Endothelial cell of umbilical vein (primary cell): ENCODE data around the gene TESK2. TPM values are rescaled to one million over a fixed set of nuclear protein-coding genes. Genes with fewer than 3 reads are reported as not detected.

ENCODE experiments used
- BruUV-seq: library from RNA; stranded (reverse); fragments of 400-500 nt; replicated peaks from 2 replicates; lab custom pipeline; 2021; lab: Mats Ljungman, UMichigan
- CTCF ChIA-PET: fragments of 300-600, 350-600 bp; sonication (Branson Sonifier 250); formaldehyde crosslinking; loops from one replicate; lab custom pipeline; 2021; ENCODE audit warnings: antibody characterized with exemption, inconsistent platforms; lab: Charles Lee
- POLR2A ChIA-PET: fragments of 300-600, 350-600 bp; sonication (Branson Sonifier 250); formaldehyde crosslinking; loops from one replicate; lab custom pipeline; 2021; ENCODE audit warnings: antibody characterized with exemption, inconsistent platforms; lab: Charles Lee
- DNase-seq: peaks from one replicate; pipeline ENCODE4 v3.0.0-alpha.2; 2011; ENCODE audit warnings: low read depth, low spot score
- FAIRE-seq: peaks from 2 replicates; lab custom pipeline; 2011; peaks lifted over from hg19 to GRCh38; lab: Jason Lieb, UNC
- H2AFZ ChIP-seq: 2 replicates; pipeline ENCODE4 v1.6.0; 2012; ENCODE audit warnings: low read depth, low read length, control low read depth, inconsistent platforms
- H3K27ac ChIP-seq: 2 replicates; pipeline ENCODE4 v1.5.1; 2011; ENCODE audit warnings: low read depth, mild to moderate bottlenecking, control low read depth, low read length, moderate library complexity; ENCODE audit not compliant: insufficient read depth
- H3K27me3 ChIP-seq, 2 experiments: 2 replicates each; pipeline versions ENCODE4 v1.6.0 to v1.6.1; 2011; ENCODE audit warnings: low read length in 2 of 2, mixed read lengths in 1 of 2; ENCODE audit not compliant: control insufficient read depth in 2 of 2, insufficient read depth in 2 of 2
- H3K36me3 ChIP-seq, 2 experiments: 2 replicates in 1 of 2; 3 replicates in 1 of 2; pipeline ENCODE4 v1.5.1; 2011; ENCODE audit warnings: low read length in 2 of 2, mild to moderate bottlenecking in 1 of 2, moderate library complexity in 1 of 2; ENCODE audit not compliant: control insufficient read depth in 2 of 2, insufficient read depth in 2 of 2; ENCODE audit errors: extremely low read depth in 1 of 2
- H3K4me1 ChIP-seq: 3 replicates; pipeline ENCODE4 v1.5.1; 2011; ENCODE audit warnings: mild to moderate bottlenecking, low read length; ENCODE audit not compliant: control insufficient read depth, insufficient read depth; ENCODE audit errors: extremely low read depth
- H3K4me2 ChIP-seq: 2 replicates; pipeline ENCODE4 v1.6.1; 2011; ENCODE audit warnings: low read length, control low read depth, mixed read lengths; ENCODE audit not compliant: insufficient read depth
- H3K4me3 ChIP-seq, 3 experiments: fragments of 200-600 bp in 1 of 3; sonication (generic), shearing (Covaris generic) in 1 of 3; replicated peaks in 1 of 3; 2 replicates each; pipeline ENCODE4 v1.5.1; 2011 to 2016; ENCODE audit warnings: control low read depth in 3 of 3, low read length in 3 of 3, mild to moderate bottlenecking in 2 of 3, inconsistent platforms in 1 of 3, low read depth in 1 of 3, moderate library complexity in 1 of 3; ENCODE audit not compliant: insufficient read depth in 1 of 3
- H3K79me2 ChIP-seq: 2 replicates; pipeline ENCODE4 v1.6.0; 2012; ENCODE audit warnings: low read length, inconsistent platforms; ENCODE audit not compliant: control insufficient read depth, insufficient read depth
- H3K9ac ChIP-seq: replicated peaks from 2 replicates; pipeline ENCODE3; 2011; ENCODE audit warnings: low read length, control low read depth; ENCODE audit not compliant: insufficient read depth; ENCODE audit errors: extremely low read depth
- H3K9me1 ChIP-seq: replicated peaks from 3 replicates; pipeline ENCODE4 v1.6.0; 2011; ENCODE audit warnings: mild to moderate bottlenecking, low read length; ENCODE audit not compliant: control insufficient read depth, insufficient read depth; ENCODE audit errors: extremely low read depth
- H3K9me3 ChIP-seq: replicated peaks from 2 replicates; pipeline ENCODE4 v1.5.1; 2012; ENCODE audit warnings: low read length, inconsistent platforms; ENCODE audit not compliant: control insufficient read depth, insufficient read depth
- H4K20me1 ChIP-seq: replicated peaks from 2 replicates; pipeline ENCODE3; 2011; ENCODE audit warnings: mild to moderate bottlenecking, low read length; ENCODE audit not compliant: control insufficient read depth, insufficient read depth; ENCODE audit errors: extremely low read depth
- CTCF ChIP-seq, 2 donors: IDR thresholded peaks; 1 replicate in 1 of 2; 2 replicates in 1 of 2; pipeline ENCODE4 v1.5.1; 2011; ENCODE audit warnings: low read length in 2 of 2, mild to moderate bottlenecking in 2 of 2, moderate library complexity in 2 of 2, control low read depth in 1 of 2, inconsistent platforms in 1 of 2, low read depth in 1 of 2; ENCODE audit not compliant: insufficient read depth in 1 of 2; ENCODE audit errors: extremely low read depth in 1 of 2
- EZH2 ChIP-seq: IDR thresholded peaks from 2 replicates; pipeline ENCODE4 v1.6.1; 2012; ENCODE audit warnings: borderline replicate concordance, low read depth, mild to moderate bottlenecking, moderate library complexity, low read length, inconsistent platforms; ENCODE audit not compliant: severe bottlenecking
- FOS ChIP-seq: IDR thresholded peaks from 2 replicates; pipeline ENCODE4 v1.6.1; 2011; ENCODE audit warnings: mild to moderate bottlenecking, low read length, moderate library complexity, borderline replicate concordance; ENCODE audit not compliant: insufficient read depth
- GATA2 ChIP-seq: IDR thresholded peaks from 2 replicates; pipeline ENCODE4 v1.7.0; 2011; ENCODE audit warnings: low read depth, mild to moderate bottlenecking, moderate library complexity, mixed read lengths, low read length; ENCODE audit not compliant: insufficient read length, insufficient read depth
- JUN ChIP-seq: IDR thresholded peaks from 2 replicates; pipeline ENCODE4 v1.6.1; 2011; ENCODE audit warnings: borderline replicate concordance, low read depth; ENCODE audit not compliant: insufficient read length, insufficient read depth
- MAX ChIP-seq: IDR thresholded peaks from 2 replicates; pipeline ENCODE4 v1.6.1; 2011; ENCODE audit not compliant: insufficient read depth, insufficient read length
- MYC ChIP-seq: IDR thresholded peaks from one replicate; pipeline ENCODE4 v1.6.1; 2011; ENCODE audit warnings: mild to moderate bottlenecking, low read depth, low read length
- POLR2A ChIP-seq: IDR thresholded peaks from 2 replicates; pipeline ENCODE4 v1.6.1; 2012; ENCODE audit warnings: low read depth, mild to moderate bottlenecking, control low read depth, low read length
- POLR2AphosphoS5 ChIP-seq: IDR thresholded peaks from 2 replicates; pipeline ENCODE4 v1.6.1; 2012; ENCODE audit warnings: low read depth, mild to moderate bottlenecking, control low read depth, low read length, moderate library complexity; ENCODE audit not compliant: insufficient read depth
- dilution Hi-C: fragments of 300-500 bp; cut with MboI; formaldehyde crosslinking; loops from one replicate; pipeline ENCODE4 v1.15.0; 2019; ENCODE audit warnings: low sequenced_read_pairs; ENCODE audit not compliant: extremely low pct_ligation_motif_present
- intact Hi-C: fragments of 100-400 bp; cut with micrococcal nuclease; formaldehyde crosslinking; loops from one replicate; pipeline ENCODE4 v1.10.0; 2022
- polyA plus RNA-seq, 4 experiments: library from polyadenylated mRNA; depleted of rRNA in 3 of 4; stranded (reverse) in 3 of 4; unstranded in 1 of 4; fragments of >200 nt; gene quantifications; 2 replicates each; pipeline versions ENCODE4 v1.2.1 to v1.2.3, GENCODE V29; 2011 to 2012; ENCODE audit warnings: missing spikeins in 1 of 4
- total RNA-seq: library from RNA; stranded (reverse); gene quantifications from 2 replicates; pipeline ENCODE4 v1.2.3, GENCODE V29; 2021

Gene TESK2
- total and polyA plus RNA-seq, 2 donors (not counting 3 experiments of a cell fraction or from before 2014, with no cell fraction given): 2.1 to 2.6 TPM

GRCh38 chr1:45351508-45351907 lies 139.5 kb downstream of the TESK2 start:
- FAIRE-seq (no peak), DNase-seq (no peak)
- H3K4me3 ChIP-seq: no peak overlapping the region
- no peaks in the 10 kb centered on the region for H3K36me3 ChIP-seq
- intact Hi-C loops (no loop called here), dilution Hi-C loops (loop anchor here (25.0 kb wide), 1 partner anchor 136 kb away; the partner anchor contains the start of gene TESK2)
- no peak overlapping the region for H2AFZ ChIP-seq
- no peaks in the 10 kb centered on the region for H3K9me1 ChIP-seq
- TF ChIP-seq JUN: no peak
- TF ChIP-seq CTCF (IDR thresholded peaks at IDR 0.05; ENCODE audit: extremely low read depth in 1 of 2, insufficient read depth in 1 of 2, low read depth in 1 of 2, low read length in 2 of 2): no peak
- no peak for TF ChIP-seq POLR2AphosphoS5
- TF ChIP-seq FOS: no peak
- TF ChIP-seq MYC: no peak
- no peak for TF ChIP-seq MAX
- no peak for TF ChIP-seq EZH2
- TF ChIP-seq GATA2: no peak
- no peak for TF ChIP-seq POLR2A
- ChIA-PET CTCF (interaction anchor here (1.2 to 1.4 kb wide), 2 partner anchors 9 to 46 kb away, joined by 3 to 5 read pairs; no protein-coding TSS in a partner anchor), POLR2A (no interaction called here)
- H4K20me1 ChIP-seq: no peaks in the 10 kb centered on the region
- no TSS peak for BruUV-seq
- no peaks in the 10 kb centered on the region for H3K79me2 ChIP-seq
- peaks cover 7% of the 10 kb centered on the region for H3K4me1 ChIP-seq
- H3K4me2 ChIP-seq: no peak overlapping the region
- no peaks in the 10 kb centered on the region for H3K27me3 ChIP-seq
- no peak overlapping the region for H3K27ac ChIP-seq
- no peaks in the 10 kb centered on the region for H3K9me3 ChIP-seq
- no peak overlapping the region for H3K9ac ChIP-seq
